ENCODE data around the gene ABCD1. TPM values are rescaled to one million over a fixed set of nuclear protein-coding genes. Genes with fewer than 3 reads are reported as not detected.
"Not testable (repeated sequence)": the region's sequence is repeated elsewhere in the genome, so short reads cannot be mapped to it uniquely, and the experiment has no call there.

ABCD1 gene
- total and polyA plus RNA-seq, 5 donors: 11.0 to 15.9 (median 15.5) TPM

DNA sequence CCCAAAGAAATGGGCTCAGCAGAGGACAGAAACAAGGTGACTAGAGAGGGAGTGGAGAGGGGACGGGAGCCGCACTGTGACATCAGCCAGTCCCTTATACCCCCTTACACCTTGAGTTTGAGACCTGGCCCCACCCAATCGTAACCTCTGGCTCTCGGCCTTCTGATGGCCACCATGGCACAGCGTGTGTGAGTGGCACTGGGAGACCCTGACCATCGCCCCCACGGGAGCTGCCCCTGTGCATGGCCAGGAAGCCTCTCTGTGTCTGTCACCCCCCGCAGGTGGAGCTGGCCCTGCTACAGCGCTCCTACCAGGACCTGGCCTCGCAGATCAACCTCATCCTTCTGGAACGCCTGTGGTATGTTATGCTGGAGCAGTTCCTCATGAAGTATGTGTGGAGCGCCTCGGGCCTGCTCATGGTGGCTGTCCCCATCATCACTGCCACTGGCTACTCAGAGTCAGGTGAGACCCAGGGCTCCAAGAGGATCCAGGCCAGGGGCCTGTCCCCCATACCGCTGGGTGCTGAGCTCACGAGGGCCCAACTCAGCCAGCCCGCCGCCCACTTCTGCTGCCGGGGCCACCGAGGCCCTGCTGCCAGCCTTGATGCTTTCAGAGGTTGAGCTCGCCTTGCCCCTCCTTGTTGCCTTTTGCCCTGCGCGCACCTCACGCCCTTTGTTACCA is 4.4 kb downstream of the ABCD1 start:
- ATAC-seq: no peak
- Histone ChIP-seq H3K27ac (ENCODE audit: low read length) (no peak overlapping the region), H3K27me3 (ENCODE audit: control insufficient read depth, insufficient read depth) (no peaks in the 10 kb centered on the region), H3K4me3 (ENCODE audit: low read length) (no peak overlapping the region), H3K4me1 (ENCODE audit: control insufficient read depth, insufficient read depth, low read length) (peaks cover 11% of the 10 kb centered on the region), H3K9me3 (ENCODE audit: control insufficient read depth, low read length) (no peaks in the 10 kb centered on the region)
- DNase-seq: peak in 1 of 3 donors; percentile 55
- intact Hi-C loops (cut with DNase I): no loop called here
- WGBS: 98% methylated on average over 23 of the region's 23 CpGs

DNA sequence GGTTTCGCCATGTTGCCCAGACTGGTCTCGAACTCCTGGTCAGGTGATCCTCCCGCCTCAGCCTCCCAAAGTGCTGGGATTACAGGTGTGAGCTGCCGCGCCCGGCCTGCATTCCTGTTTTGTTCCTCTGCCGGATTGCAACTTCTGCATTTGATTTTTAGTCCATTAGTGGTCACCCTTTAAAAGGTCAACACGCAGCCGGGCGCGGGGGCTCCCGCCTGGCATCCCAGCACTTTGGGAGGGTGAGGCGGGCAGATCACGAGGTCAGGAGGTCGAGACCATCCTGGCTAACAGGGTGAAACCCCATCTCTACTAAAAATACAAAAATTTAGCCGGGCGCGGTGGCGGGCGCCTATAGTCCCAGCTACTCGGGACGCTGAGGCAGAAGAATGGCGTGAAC is 5.5 kb downstream of the ABCD1 start:
- H3K4me1 ChIP-seq (ENCODE audit: control insufficient read depth, insufficient read depth, low read length): peaks cover 11% of the 10 kb centered on the region
- H3K9me3 ChIP-seq (ENCODE audit: control insufficient read depth, low read length); ATAC-seq; H3K27me3 ChIP-seq (ENCODE audit: control insufficient read depth, insufficient read depth); H3K27ac ChIP-seq (ENCODE audit: low read length); H3K4me3 ChIP-seq (ENCODE audit: low read length); intact Hi-C loops (cut with DNase I): not testable (repeated sequence)
- DNase-seq: peak in 1 of 3 donors; percentile 54
- WGBS: 96% methylated on average over 23 of the region's 23 CpGs

DNA sequence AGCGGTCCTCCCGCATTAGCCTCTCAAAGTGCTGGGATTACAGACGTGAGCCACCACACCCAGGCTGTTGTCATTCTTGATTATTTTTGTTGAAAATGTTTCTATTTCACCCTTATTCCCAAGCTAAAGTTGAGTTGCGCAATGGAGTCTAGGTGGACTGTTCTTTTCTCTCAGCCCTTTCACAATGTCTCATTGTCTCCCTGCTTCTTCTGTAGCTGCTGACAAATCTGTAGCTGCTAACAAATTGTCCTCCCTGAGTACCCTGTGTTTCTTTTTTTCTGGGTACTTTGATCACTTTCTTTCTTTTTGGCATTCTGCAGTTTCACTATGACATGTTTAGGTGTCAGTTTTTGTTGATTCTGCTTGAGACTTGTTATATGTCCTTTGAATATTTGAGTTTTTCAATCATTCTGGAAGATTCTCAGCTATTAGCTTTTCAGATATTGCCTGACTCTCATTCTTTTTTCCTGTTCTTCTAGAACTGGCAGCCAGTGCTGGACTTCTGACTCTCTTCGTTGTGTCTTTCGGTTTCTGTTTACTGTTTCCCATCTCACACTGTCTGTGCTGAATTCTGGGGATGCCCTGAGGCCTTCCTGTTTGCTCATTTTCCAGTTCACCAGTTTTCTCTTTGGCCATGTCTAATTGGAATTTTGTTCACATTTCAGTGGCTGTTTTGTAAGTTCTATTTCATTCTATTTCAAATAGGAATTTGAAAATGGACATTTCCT is 6.6 kb downstream of the ABCD1 start:
- DNase-seq (no peak), ATAC-seq (no peak)
- H3K27me3 ChIP-seq (ENCODE audit: control insufficient read depth, insufficient read depth): no peaks in the 10 kb centered on the region
- 88% methylated on average over 6 of the region's 6 CpGs for WGBS
- no peak overlapping the region for H3K27ac ChIP-seq (ENCODE audit: low read length)
- intact Hi-C loops (cut with DNase I): no loop called here
- no peaks in the 10 kb centered on the region for H3K9me3 ChIP-seq (ENCODE audit: control insufficient read depth, low read length)
- H3K4me1 ChIP-seq (ENCODE audit: control insufficient read depth, insufficient read depth, low read length): peaks cover 7% of the 10 kb centered on the region
- no peak overlapping the region for H3K4me3 ChIP-seq (ENCODE audit: low read length)

DNA sequence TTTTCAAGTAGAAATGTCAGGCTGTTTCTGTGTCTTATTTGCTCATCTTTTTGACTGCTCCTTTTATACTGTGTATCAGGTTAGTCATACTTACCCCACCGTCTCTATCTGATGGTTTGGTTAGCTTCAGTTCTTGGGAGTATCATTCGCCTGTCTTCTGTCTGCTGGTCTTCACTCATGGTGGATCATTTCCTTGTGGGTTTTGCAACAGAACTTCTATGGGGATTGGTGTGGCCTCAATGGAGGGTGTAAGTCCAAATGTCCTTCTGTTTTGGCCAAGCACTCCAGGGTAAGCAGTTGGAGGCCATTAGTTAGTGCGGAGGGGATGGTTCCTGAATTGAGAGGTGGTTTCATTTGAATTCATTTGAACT is 7.2 kb downstream of the ABCD1 start:
- H3K9me3 ChIP-seq (ENCODE audit: control insufficient read depth, low read length): no peaks in the 10 kb centered on the region
- WGBS: 96% methylated on average over 3 of the region's 3 CpGs
- ATAC-seq (no peak), DNase-seq (no peak)
- intact Hi-C loops (cut with DNase I): no loop called here
- no peak overlapping the region for H3K4me3 ChIP-seq (ENCODE audit: low read length)
- no peaks in the 10 kb centered on the region for H3K27me3 ChIP-seq (ENCODE audit: control insufficient read depth, insufficient read depth)
- peaks cover 7% of the 10 kb centered on the region for H3K4me1 ChIP-seq (ENCODE audit: control insufficient read depth, insufficient read depth, low read length)
- no peak overlapping the region for H3K27ac ChIP-seq (ENCODE audit: low read length)

DNA sequence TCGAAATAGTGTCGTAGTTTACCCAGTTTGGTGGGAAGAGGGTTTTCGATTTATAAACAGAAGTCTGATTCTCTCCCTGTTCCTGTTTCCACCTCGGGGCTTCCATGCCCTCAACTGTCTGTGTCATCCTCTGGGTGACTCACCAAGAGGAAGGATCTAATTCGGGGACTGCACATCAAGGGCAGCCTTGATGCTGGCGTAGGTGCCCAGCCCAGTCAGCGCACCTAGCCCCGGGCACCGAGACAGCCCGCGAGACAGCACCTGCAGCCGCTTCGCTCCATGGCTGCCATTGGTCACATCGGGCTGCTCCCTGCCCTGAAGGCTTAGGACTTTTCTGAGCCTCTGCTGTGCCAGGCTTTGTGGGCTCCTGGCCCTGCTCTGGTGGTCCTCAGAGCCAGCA is 7.7 kb downstream of the ABCD1 start:
- intact Hi-C loops (cut with DNase I): no loop called here
- WGBS: 94% methylated on average over 14 of the region's 14 CpGs
- peaks cover 6% of the 10 kb centered on the region for H3K4me1 ChIP-seq (ENCODE audit: control insufficient read depth, insufficient read depth, low read length)
- ATAC-seq: no peak
- peak in 1 of 3 donors; percentile 51 for DNase-seq
- H3K4me3 ChIP-seq (ENCODE audit: low read length): no peak overlapping the region
- H3K27ac ChIP-seq (ENCODE audit: low read length): no peak overlapping the region
- H3K27me3 ChIP-seq (ENCODE audit: control insufficient read depth, insufficient read depth): no peaks in the 10 kb centered on the region
- H3K9me3 ChIP-seq (ENCODE audit: control insufficient read depth, low read length): no peaks in the 10 kb centered on the region

DNA sequence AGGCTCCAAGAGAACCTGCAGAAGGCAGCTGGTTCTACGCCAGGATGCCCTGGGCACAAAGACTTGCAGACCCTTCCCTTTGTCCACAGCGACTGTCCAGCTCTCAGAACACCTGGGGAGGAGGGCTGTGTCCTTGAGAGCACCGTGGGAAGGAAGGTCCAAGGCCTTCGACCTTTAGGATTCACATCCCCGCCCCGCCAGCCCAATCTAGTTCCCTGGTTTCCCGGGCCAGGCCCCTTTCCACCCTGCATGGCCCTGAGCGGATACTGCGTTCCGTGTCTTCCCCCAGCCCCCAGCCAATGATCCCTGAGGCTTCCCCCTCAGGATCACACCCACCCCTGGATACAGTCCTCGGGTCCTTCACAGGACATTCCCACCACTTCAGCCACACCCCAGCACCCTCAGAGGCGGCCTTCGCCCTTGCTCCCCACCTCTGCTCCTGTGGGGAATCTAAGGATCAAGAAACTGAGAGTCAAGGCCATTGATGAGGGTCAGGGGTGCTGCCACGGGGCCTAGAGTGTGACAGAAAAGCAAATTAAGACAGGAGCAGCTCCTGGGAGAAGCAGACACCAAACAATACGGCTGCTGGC is 9.1 kb downstream of the ABCD1 start:
- intact Hi-C loops (cut with DNase I): no loop called here
- Histone ChIP-seq H3K27ac (ENCODE audit: low read length) (no peak overlapping the region), H3K4me3 (ENCODE audit: low read length) (no peak overlapping the region), H3K4me1 (ENCODE audit: control insufficient read depth, insufficient read depth, low read length) (no peaks in the 10 kb centered on the region), H3K27me3 (ENCODE audit: control insufficient read depth, insufficient read depth) (no peaks in the 10 kb centered on the region), H3K9me3 (ENCODE audit: control insufficient read depth, low read length) (no peaks in the 10 kb centered on the region)
- ATAC-seq (no peak), DNase-seq (peak in 1 of 3 donors; percentile 33)
- 87% methylated on average over 15 of the region's 15 CpGs for WGBS

DNA sequence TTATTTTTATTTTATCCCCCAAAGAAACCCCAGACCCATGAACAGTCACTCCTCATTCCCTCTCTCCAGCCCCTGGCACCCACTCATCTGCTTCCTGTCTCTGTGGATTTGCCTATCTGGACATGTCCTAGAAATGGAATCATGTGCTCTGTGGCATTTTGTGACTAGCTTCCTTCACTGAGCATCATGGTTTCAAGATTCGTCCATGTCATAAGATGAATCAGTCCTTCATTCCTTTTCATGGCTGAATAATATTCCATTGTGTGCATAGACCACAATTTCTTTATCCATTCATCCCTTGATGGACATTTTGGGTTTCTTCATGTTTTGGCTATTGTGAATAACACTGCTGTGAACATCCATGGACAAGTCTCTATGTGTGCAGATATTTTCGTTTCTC is 10.2 kb downstream of the ABCD1 start:
- ATAC-seq: no peak
- Histone ChIP-seq H3K27ac (ENCODE audit: low read length) (no peak overlapping the region), H3K27me3 (ENCODE audit: control insufficient read depth, insufficient read depth) (no peaks in the 10 kb centered on the region), H3K9me3 (ENCODE audit: control insufficient read depth, low read length) (no peaks in the 10 kb centered on the region), H3K4me3 (ENCODE audit: low read length) (no peak overlapping the region), H3K4me1 (ENCODE audit: control insufficient read depth, insufficient read depth, low read length) (no peaks in the 10 kb centered on the region)
- DNase-seq: no peak
- 94% methylated on average over 2 of the region's 2 CpGs for WGBS
- intact Hi-C loops (cut with DNase I): no loop called here

DNA sequence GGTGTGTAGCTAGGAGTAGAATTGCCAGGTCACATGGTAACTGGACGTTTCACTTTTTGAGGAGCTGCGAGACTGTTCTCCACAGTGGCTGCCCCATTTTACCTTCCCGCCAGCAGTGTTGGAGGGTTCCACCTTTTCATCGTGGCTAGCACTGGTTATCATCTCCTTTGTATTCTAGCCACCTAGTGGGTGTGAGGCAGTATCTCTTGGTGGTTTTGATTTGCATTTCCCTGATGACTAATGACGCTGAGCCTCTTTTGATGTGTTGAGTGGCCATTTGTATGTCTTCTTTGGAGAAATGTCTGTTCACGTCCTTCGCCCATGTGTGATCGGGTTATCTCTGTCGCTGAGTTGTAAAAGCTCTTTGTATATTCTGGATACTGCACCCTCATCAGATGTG is 10.6 kb downstream of the ABCD1 start:
- no peaks in the 10 kb centered on the region for H3K27me3 ChIP-seq (ENCODE audit: control insufficient read depth, insufficient read depth)
- no peak for ATAC-seq
- intact Hi-C loops (cut with DNase I): no loop called here
- no peak overlapping the region for H3K27ac ChIP-seq (ENCODE audit: low read length)
- DNase-seq: no peak
- no peaks in the 10 kb centered on the region for H3K9me3 ChIP-seq (ENCODE audit: control insufficient read depth, low read length)
- H3K4me1 ChIP-seq (ENCODE audit: control insufficient read depth, insufficient read depth, low read length): no peaks in the 10 kb centered on the region
- H3K4me3 ChIP-seq (ENCODE audit: low read length): no peak overlapping the region
- WGBS: 82% methylated on average over 9 of the region's 9 CpGs

DNA sequence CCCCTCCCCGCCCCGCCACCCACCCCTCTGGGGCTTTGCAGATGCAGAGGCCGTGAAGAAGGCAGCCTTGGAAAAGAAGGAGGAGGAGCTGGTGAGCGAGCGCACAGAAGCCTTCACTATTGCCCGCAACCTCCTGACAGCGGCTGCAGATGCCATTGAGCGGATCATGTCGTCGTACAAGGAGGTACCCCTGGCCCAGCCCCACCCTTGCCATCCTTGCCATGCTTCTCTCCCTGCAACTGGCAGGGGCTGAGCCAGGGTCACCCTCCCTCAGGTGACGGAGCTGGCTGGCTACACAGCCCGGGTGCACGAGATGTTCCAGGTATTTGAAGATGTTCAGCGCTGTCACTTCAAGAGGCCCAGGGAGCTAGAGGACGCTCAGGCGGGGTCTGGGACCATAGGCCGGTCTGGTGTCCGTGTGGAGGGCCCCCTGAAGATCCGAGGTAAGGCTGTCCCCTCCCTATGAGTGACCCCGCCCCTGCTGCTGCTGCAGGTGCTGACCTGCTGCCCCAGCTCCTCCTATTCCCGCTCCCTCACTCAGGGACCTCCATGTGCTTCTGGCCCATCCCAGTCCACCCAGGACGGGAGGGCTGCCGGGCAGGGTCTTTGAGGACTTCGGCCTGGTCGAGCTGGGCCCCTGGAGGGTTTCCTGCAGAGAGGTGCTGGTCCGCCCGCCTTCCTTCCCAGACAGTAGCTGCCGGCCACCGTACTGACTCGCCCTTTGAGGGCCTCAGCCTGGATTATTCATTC is 11.6 kb downstream of the ABCD1 start:
- H3K27ac ChIP-seq (ENCODE audit: low read length): no peak overlapping the region

DNA sequence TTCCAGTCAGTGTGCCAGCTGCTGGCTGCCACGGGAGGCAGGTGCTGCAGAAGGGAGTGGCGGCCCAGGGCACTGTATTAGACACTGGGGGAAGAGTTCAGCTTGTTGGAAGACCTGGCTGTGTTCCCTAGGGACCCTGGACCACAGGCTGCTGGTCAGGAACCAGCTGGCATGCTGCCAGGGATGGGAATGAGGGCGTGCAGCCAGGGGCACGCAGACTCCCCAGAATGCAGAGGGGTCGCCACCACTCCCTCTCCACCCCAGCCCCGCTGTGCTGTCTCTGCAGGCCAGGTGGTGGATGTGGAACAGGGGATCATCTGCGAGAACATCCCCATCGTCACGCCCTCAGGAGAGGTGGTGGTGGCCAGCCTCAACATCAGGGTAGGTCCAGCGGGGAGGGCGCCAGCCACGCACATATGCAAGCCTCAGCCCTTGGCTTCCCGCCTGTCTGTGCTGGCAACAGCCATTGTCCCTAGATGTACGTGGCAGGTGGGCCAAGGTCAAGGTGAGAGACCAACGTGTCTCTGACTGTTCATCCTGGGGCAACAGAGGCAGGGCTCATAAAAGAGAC is 12.3 kb downstream of the ABCD1 start:
- Histone ChIP-seq H3K27me3 (ENCODE audit: control insufficient read depth, insufficient read depth) (no peaks in the 10 kb centered on the region), H3K4me3 (ENCODE audit: low read length) (no peak overlapping the region), H3K4me1 (ENCODE audit: control insufficient read depth, insufficient read depth, low read length) (no peaks in the 10 kb centered on the region), H3K27ac (ENCODE audit: low read length) (no peak overlapping the region), H3K9me3 (ENCODE audit: control insufficient read depth, low read length) (no peaks in the 10 kb centered on the region)
- 86% methylated on average over 15 of the region's 15 CpGs for WGBS
- ATAC-seq (no peak), DNase-seq (peak in 1 of 3 donors; percentile 51)
- intact Hi-C loops (cut with DNase I): no loop called here

More for the DNA sequence above, 11.6 kb downstream of the ABCD1 start:
- ATAC-seq (no peak), DNase-seq (peak in 1 of 3 donors; percentile 53)
- Histone ChIP-seq H3K27me3 (ENCODE audit: control insufficient read depth, insufficient read depth) (no peaks in the 10 kb centered on the region), H3K4me3 (ENCODE audit: low read length) (no peak overlapping the region), H3K4me1 (ENCODE audit: control insufficient read depth, insufficient read depth, low read length) (no peaks in the 10 kb centered on the region), H3K9me3 (ENCODE audit: control insufficient read depth, low read length) (no peaks in the 10 kb centered on the region)
- 91% methylated on average over 30 of the region's 30 CpGs for WGBS
- intact Hi-C loops (cut with DNase I): no loop called here

Data from right cardiac atrium (tissue), 5 donors.